Upper lobe of left lung (tissue), 6 donors: Measurements from ENCODE around the gene PGRMC1. TPM values are rescaled to one million over a fixed set of nuclear protein-coding genes. Genes with fewer than 3 reads are reported as not detected.
A peak's percentile ranks its signal among the peaks of the same experiment; 100 is the strongest.

Experiments used
- ATAC-seq, 2 donors: fragments of 200-7000 bp; cut with Tn5 transposase; one replicate each; pipeline ENCODE4 v1.9.1; 2022; ENCODE audit warnings: mild to moderate bottlenecking in 2 of 2, moderate library complexity in 2 of 2; ENCODE audit not compliant: low FRiP score in 2 of 2
- DNase-seq, 2 donors: peaks; one replicate each; pipeline ENCODE4 v3.0.0-alpha.2; 2019 to 2020
- H3K27ac ChIP-seq, 4 donors: fragments of 200-600 bp; sonication (generic); one replicate each; pipeline ENCODE4 v1.5.1; 2016 to 2019
- H3K27me3 ChIP-seq, 4 donors: fragments of 200-600 bp; sonication (generic); one replicate each; pipeline ENCODE4 v1.5.1; 2017 to 2019
- H3K36me3 ChIP-seq, 4 donors: fragments of 200-600 bp; sonication (generic); one replicate each; pipeline ENCODE4 v1.5.1; 2016 to 2019
- H3K4me1 ChIP-seq, 4 donors: fragments of 200-600 bp; sonication (generic); one replicate each; pipeline ENCODE4 v1.5.1; 2018 to 2019
- H3K4me3 ChIP-seq, 4 donors: fragments of 200-600 bp; sonication (generic); one replicate each; pipeline ENCODE4 v1.5.1; 2017 to 2019; ENCODE audit warnings: mild to moderate bottlenecking in 2 of 4, moderate library complexity in 1 of 4
- H3K9me3 ChIP-seq, 4 donors: fragments of 200-600 bp; sonication (generic); one replicate each; pipeline ENCODE4 v1.5.1; 2018 to 2019
- EP300 ChIP-seq, 4 donors: sonication (generic); formaldehyde crosslinking; IDR thresholded peaks; one replicate each; pipeline ENCODE4 v1.5.1; 2017; ENCODE audit warnings: antibody characterized with exemption in 4 of 4, control low read depth in 2 of 4
- POLR2A ChIP-seq, 4 donors: fragments of 450-650 bp; IDR thresholded peaks; one replicate each; pipeline ENCODE4 v1.5.1; 2016 to 2017; ENCODE audit warnings: antibody characterized with exemption in 4 of 4, mild to moderate bottlenecking in 2 of 4
- POLR2AphosphoS5 ChIP-seq, 2 donors: sonication (generic); formaldehyde crosslinking; IDR thresholded peaks; one replicate each; pipeline ENCODE4 v1.5.1; 2017; ENCODE audit warnings: antibody characterized with exemption in 2 of 2
- WGBS, 2 donors: methylation state at CpG; one replicate each; pipeline ENCODE4 v1.1.5; 2017 to 2018; 5-methylcytosine and 5-hydroxymethylcytosine counted together
- total RNA-seq, 6 donors: library from RNA; depleted of rRNA in 4 of 6; stranded (reverse); fragments of >200 nt in 4 of 6; gene quantifications; one replicate each; pipeline versions ENCODE4 v1.1.0 to v1.2.1, GENCODE V29; 2016 to 2021
- TF ChIP-seq, protein P1 (sequence below), 6 experiments: fragments of 450-650 bp in 4 of 6; fragments of 200-600 bp in 2 of 6; sonication (generic) in 2 of 6; IDR thresholded peaks; one replicate each; pipeline ENCODE4 v1.5.1; 2016 to 2019; ENCODE audit warnings: antibody characterized with exemption in 6 of 6
- donor health status: DM: no; HTN: no; CAD: no; lungs with moderate emphysema.
- donor health status: DM: no; HTN: yes; CAD: no; lungs with severe emphysema.

PGRMC1 gene
- total RNA-seq, 6 donors from 2014 or later = 28.3 to 112 (median 74.3) TPM

DNA sequence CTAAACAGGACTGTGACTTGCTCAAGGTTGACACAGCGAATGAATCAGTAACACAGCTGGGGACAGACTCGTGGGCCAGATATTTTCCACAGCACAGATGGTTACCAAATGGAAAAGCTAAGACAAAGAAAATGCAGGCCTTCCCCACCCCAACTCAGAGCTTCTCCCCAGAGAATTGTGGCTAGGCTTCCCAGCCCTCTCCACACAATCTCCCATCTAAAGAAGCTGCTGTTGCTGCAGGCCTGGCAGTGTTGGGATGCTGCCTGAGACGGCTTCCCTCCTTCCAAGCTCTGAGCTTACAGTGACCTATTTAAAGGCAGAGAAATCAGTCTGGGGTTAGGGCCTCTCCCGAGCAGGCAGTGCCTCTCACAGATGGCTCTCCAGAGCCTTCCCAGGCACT is 46.5 kb upstream of the PGRMC1 start:
- H3K4me1 ChIP-seq = no peaks in the 10 kb centered on the region
- DNase-seq (no peak), ATAC-seq (peak; percentile 42 to 90)
- H3K36me3 ChIP-seq = no peaks in the 10 kb centered on the region
- 50 to 56% methylated on average over 1 to 4 of the region's 4 CpGs for WGBS, 2 donors
- TF ChIP-seq POLR2A (IDR thresholded peaks at IDR 0.05) (no peak), POLR2AphosphoS5 (IDR thresholded peaks at IDR 0.05) (no peak), EP300 (IDR thresholded peaks at IDR 0.05) (no peak)
- TF ChIP-seq, protein P1, sequence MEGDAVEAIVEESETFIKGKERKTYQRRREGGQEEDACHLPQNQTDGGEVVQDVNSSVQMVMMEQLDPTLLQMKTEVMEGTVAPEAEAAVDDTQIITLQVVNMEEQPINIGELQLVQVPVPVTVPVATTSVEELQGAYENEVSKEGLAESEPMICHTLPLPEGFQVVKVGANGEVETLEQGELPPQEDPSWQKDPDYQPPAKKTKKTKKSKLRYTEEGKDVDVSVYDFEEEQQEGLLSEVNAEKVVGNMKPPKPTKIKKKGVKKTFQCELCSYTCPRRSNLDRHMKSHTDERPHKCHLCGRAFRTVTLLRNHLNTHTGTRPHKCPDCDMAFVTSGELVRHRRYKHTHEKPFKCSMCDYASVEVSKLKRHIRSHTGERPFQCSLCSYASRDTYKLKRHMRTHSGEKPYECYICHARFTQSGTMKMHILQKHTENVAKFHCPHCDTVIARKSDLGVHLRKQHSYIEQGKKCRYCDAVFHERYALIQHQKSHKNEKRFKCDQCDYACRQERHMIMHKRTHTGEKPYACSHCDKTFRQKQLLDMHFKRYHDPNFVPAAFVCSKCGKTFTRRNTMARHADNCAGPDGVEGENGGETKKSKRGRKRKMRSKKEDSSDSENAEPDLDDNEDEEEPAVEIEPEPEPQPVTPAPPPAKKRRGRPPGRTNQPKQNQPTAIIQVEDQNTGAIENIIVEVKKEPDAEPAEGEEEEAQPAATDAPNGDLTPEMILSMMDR (IDR thresholded peaks at IDR 0.05) = no peak
- H3K9me3 ChIP-seq = no peaks in the 10 kb centered on the region
- H3K4me3 ChIP-seq = no peak overlapping the region
- no peaks in the 10 kb centered on the region for H3K27me3 ChIP-seq
- peak overlapping the region in 2 of 4 donors; percentile 39 to 44 for H3K27ac ChIP-seq

GRCh38 chrX:119190091-119190681 is 45.9 kb upstream of the PGRMC1 start:
- Histone ChIP-seq H3K9me3 (no peaks in the 10 kb centered on the region), H3K36me3 (no peaks in the 10 kb centered on the region), H3K4me1 (no peaks in the 10 kb centered on the region), H3K27me3 (no peaks in the 10 kb centered on the region), H3K27ac (peak overlapping the region in 2 of 4 donors; percentile 39 to 44), H3K4me3 (no peak overlapping the region)
- no peak for DNase-seq
- WGBS, 2 donors = 72 to 89% methylated on average over 4 of the region's 4 CpGs
- TF ChIP-seq POLR2AphosphoS5 (IDR thresholded peaks at IDR 0.05) (no peak), POLR2A (IDR thresholded peaks at IDR 0.05) (no peak), EP300 (IDR thresholded peaks at IDR 0.05) (no peak)
- TF ChIP-seq, protein P1 (IDR thresholded peaks at IDR 0.05) = no peak
- ATAC-seq = peak in 1 of 2 donors; percentile 75

- no peaks in the 10 kb centered on the region for H3K4me1 ChIP-seq
Measured at GRCh38 chrX:119190831-119191230, 45.3 kb upstream of the PGRMC1 start.

DNA sequence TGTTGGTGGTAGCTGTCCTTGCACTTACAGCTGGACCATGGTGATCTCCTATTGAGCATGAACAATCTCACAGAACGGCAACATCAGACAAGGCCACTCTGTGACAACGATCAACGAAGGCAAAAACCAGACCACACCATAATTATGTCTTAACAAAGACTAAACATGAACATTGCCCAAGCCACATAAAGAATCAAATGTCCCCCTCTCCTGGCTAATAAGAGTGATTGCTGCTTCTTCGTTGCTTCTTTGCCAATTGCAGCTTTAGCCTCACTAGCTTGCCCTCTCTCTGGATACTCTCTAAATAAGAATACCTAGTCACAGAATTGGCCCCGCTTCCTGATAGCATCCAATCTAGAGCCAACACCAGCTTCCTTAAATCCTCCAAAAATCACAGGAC is 41.5 kb upstream of the PGRMC1 start:
- ATAC-seq (no peak), DNase-seq (no peak)
- Histone ChIP-seq H3K27ac (no peak overlapping the region), H3K4me1 (no peaks in the 10 kb centered on the region), H3K9me3 (no peaks in the 10 kb centered on the region), H3K36me3 (no peaks in the 10 kb centered on the region), H3K4me3 (no peak overlapping the region), H3K27me3 (no peaks in the 10 kb centered on the region)
- TF ChIP-seq, protein P1 (IDR thresholded peaks at IDR 0.05) = peak in 2 of 6 experiments; percentile 8
- TF ChIP-seq POLR2A (IDR thresholded peaks at IDR 0.05) = no peak
- WGBS, 2 donors = 71 to 82% methylated on average over 1 to 5 of the region's 5 CpGs

More at GRCh38 chrX:119190831-119191230, 45.3 kb upstream of the PGRMC1 start:
- no peak for DNase-seq
- WGBS, 2 donors = 64 to 78% methylated on average over 7 to 8 of the region's 8 CpGs
- TF ChIP-seq, protein P1 (IDR thresholded peaks at IDR 0.05) = no peak
- no peak for TF ChIP-seq POLR2AphosphoS5 (IDR thresholded peaks at IDR 0.05)
- no peak overlapping the region for H3K27ac ChIP-seq
- no peaks in the 10 kb centered on the region for H3K27me3 ChIP-seq
- no peaks in the 10 kb centered on the region for H3K9me3 ChIP-seq
- H3K4me3 ChIP-seq = no peak overlapping the region
- peak; percentile 36 to 83 for ATAC-seq
- H3K36me3 ChIP-seq = no peaks in the 10 kb centered on the region

DNA sequence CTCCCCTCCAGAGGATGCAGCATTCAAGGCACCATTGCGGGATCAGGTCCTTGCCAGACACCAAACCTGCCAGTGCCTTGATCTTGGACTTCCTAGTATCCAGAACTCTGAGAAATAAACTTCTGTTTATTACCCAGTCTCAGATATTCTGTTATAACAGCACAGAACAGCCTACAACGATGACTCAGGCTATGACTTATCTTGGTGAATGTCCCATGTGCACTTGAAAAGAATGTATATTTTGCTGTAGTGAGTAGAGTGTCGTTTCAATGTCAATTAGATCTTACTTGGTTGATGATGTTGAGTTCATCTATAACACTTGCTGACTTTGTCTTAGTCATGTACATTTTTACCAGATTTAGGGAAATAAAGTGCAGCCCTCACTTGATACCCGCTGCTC is 34.5 kb upstream of the PGRMC1 start:
- no peak overlapping the region for H3K4me3 ChIP-seq
- no peaks in the 10 kb centered on the region for H3K9me3 ChIP-seq
- no peak for DNase-seq
- no peaks in the 10 kb centered on the region for H3K36me3 ChIP-seq
- H3K27ac ChIP-seq = no peak overlapping the region
- ATAC-seq = no peak
- H3K27me3 ChIP-seq = no peaks in the 10 kb centered on the region
- WGBS, 2 donors = 85 to 100% methylated on average over 4 of the region's 4 CpGs
- no peaks in the 10 kb centered on the region for H3K4me1 ChIP-seq
- TF ChIP-seq POLR2A (IDR thresholded peaks at IDR 0.05) = no peak
- no peak for TF ChIP-seq POLR2AphosphoS5 (IDR thresholded peaks at IDR 0.05)
- TF ChIP-seq, protein P1 (IDR thresholded peaks at IDR 0.05) = no peak
- TF ChIP-seq EP300 (IDR thresholded peaks at IDR 0.05) = no peak
